ENCODE measurements around the gene HAGH. TPM values are rescaled to one million over a fixed set of nuclear protein-coding genes. Genes with fewer than 3 reads are reported as not detected.

The HAGH gene
- total and polyA plus RNA-seq, 10 of the 15 experiments (the other 5 are each of a cell fraction or from before 2014, with no cell fraction given): 2.0 to 50.1 (median 22.4) TPM

DNA sequence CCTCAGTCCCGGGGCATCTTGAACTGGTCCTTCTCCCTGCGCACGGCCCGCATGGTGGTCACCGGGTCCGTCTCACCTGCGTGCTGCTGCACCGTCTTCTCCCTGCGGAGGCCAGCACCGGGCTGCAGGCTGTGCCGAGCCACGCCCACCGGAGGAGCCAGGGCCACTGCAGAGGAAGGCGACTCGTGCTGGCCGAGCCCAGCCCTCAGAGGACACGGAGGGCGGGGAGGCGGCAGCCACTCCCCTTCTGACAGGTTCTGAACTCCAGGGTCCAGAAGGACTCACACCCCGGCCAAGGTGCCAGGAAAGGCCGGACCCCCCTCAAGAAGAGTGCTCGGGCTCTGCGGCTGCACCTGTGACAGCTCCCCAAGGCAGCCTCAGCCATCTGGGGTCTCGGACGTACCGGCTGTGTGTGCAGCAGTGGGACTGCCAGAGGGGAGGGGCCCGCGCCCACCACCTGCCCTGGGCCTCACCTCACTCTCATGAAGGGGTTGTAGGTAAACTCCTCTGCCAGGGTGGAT is 17.3 kb downstream of the HAGH start:
- DNase-seq (ENCODE audit: low read depth, low spot score) (no peak), FAIRE-seq (no peak), ATAC-seq (no peak)
- ChIA-PET CTCF (no interaction called here), RAD21 (ENCODE audit: unreplicated experiment) (no interaction called here), SMC1A (ENCODE audit: uncharacterized antibody, unreplicated experiment) (no interaction called here), POLR2A (no interaction called here)
- 88% methylated on average over 25 of the region's 28 CpGs for WGBS (ENCODE audit: insufficient coverage, insufficient replicate concordance, low lambda C conversion rate, missing lambda C conversion rate)
- H3K36me3 ChIP-seq (ENCODE audit: control insufficient read depth in 2 of 2, insufficient read depth in 2 of 2, low read length in 1 of 2): peaks cover 0 to 1% of the 10 kb centered on the region in 2 experiments; a peak in 3 of 4 replicates
- H3K27ac ChIP-seq (ENCODE audit: control insufficient read depth, insufficient read depth): no peak overlapping the region
- no peak overlapping the region for H3K9ac ChIP-seq (ENCODE audit: control insufficient read depth, insufficient read depth, low read length)
- H3K9me3 ChIP-seq (replicated peaks; ENCODE audit: control insufficient read depth, insufficient read depth, low read length): no peaks in the 10 kb centered on the region; the same call in 2 of the 3 replicates
- H2AFZ ChIP-seq (ENCODE audit: control insufficient read depth, low read depth, low read length): no peak overlapping the region
- no peaks in the 10 kb centered on the region for H3K79me2 ChIP-seq (ENCODE audit: control insufficient read depth, insufficient read depth, low read length)
- H4K20me1 ChIP-seq (ENCODE audit: control insufficient read depth, insufficient read depth): no peaks in the 10 kb centered on the region
- no peak overlapping the region for H3K4me2 ChIP-seq (ENCODE audit: control insufficient read depth, insufficient read depth)
- no peaks in the 10 kb centered on the region for H3K4me1 ChIP-seq (ENCODE audit: control insufficient read depth, insufficient read depth, low read length)
- intact Hi-C loops (cut with micrococcal nuclease; ENCODE audit: unreplicated experiment): no loop called here
- H3K27me3 ChIP-seq (replicated peaks in 1 of 2; ENCODE audit: control insufficient read depth in 2 of 2, insufficient read depth in 2 of 2, low read length in 1 of 2): no peaks in the 10 kb centered on the region
- no TSS peak for BruUV-seq (replicated peaks)
- H3K4me3 ChIP-seq: no peak overlapping the region
- in situ Hi-C loops (cut with MboI): no loop called here
- TF ChIP-seq NFXL1 (IDR thresholded peaks at IDR 0.05; ENCODE audit: borderline replicate concordance): no peak
- no peak for TF ChIP-seq CBFB (IDR thresholded peaks at IDR 0.05; ENCODE audit: low read depth)
- TF ChIP-seq BMI1 (IDR thresholded peaks at IDR 0.05; ENCODE audit: borderline replicate concordance): no peak
- no peak for TF ChIP-seq CREM (IDR thresholded peaks at IDR 0.05; ENCODE audit: low read depth)
- no peak for TF ChIP-seq ZNF217 (IDR thresholded peaks at IDR 0.05)
- TF ChIP-seq ZNF274 (IDR thresholded peaks at IDR 0.05; ENCODE audit: insufficient read depth, insufficient read length): no peak
- no peak for TF ChIP-seq SMARCA5 (IDR thresholded peaks at IDR 0.05)
- no peak for TF ChIP-seq TAF1 (IDR thresholded peaks at IDR 0.05; ENCODE audit: borderline replicate concordance, low read depth, low read length)
- TF ChIP-seq ZBTB4 (CRISPR knock-in tag; IDR thresholded peaks at IDR 0.05): no peak
- no peak for TF ChIP-seq PML (IDR thresholded peaks at IDR 0.05; ENCODE audit: low read length)
- TF ChIP-seq PRDM15 (CRISPR knock-in tag; IDR thresholded peaks at IDR 0.05): no peak
- no peak for TF ChIP-seq ZBTB33 (IDR thresholded peaks at IDR 0.05)
- no peak for TF ChIP-seq RELA (IDR thresholded peaks at IDR 0.05; ENCODE audit: borderline replicate concordance, partially characterized antibody)
- no peak for TF ChIP-seq NFIC (IDR thresholded peaks at IDR 0.05; ENCODE audit: low read depth, low read length)
- no peak for TF ChIP-seq YY1 (IDR thresholded peaks at IDR 0.05; ENCODE audit: low read depth, low read length)
- TF ChIP-seq GATAD2B (conservative IDR thresholded peaks at IDR 0.05; ENCODE audit: low read depth): no peak
- no peak for TF ChIP-seq ATF3 (IDR thresholded peaks at IDR 0.05; ENCODE audit: borderline replicate concordance, extremely low read depth, low read depth, low read length)
- no peak for TF ChIP-seq CHD4 (IDR thresholded peaks at IDR 0.05)
